ENCODE results near the gene PERCC1.

GRCh38 chr16:1454561-1454960 lies 23.7 kb downstream of the PERCC1 start:
- TF ChIP-seq CTCF (IDR thresholded peaks at IDR 0.05) (no peak), POLR2A (IDR thresholded peaks at IDR 0.05) (no peak)

Measured in lower leg skin (tissue), 3 donors.